RWPE2 (cell line): Measurements from ENCODE around the gene MCM6.

ENCODE experiments used
- ATAC-seq: fragments of 200-7000 bp; cut with Tn5 transposase; 3 replicates; pipeline ENCODE4 v1.9.1; 2021; ENCODE audit warnings: low read depth
- DNase-seq: peaks from one replicate; pipeline ENCODE4 v3.0.0-alpha.2; 2020; ENCODE audit warnings: low spot score
- H3K27ac ChIP-seq: fragments of 450-650 bp; 2 replicates; pipeline ENCODE4 v1.5.1; 2017; ENCODE audit warnings: mild to moderate bottlenecking; ENCODE audit not compliant: poor library complexity, severe bottlenecking
- H3K27me3 ChIP-seq: fragments of 250-450 bp; sonication (Bioruptor Pico); 2 replicates; pipeline ENCODE4 v1.5.1; 2021; ENCODE audit warnings: mild to moderate bottlenecking, moderate library complexity; ENCODE audit not compliant: insufficient read depth, poor library complexity, severe bottlenecking
- H3K36me3 ChIP-seq: fragments of 250-450 bp; sonication (Bioruptor Pico); 2 replicates; pipeline ENCODE4 v1.5.1; 2020; ENCODE audit warnings: low read depth, mild to moderate bottlenecking, moderate library complexity
- H3K4me1 ChIP-seq: fragments of 250-450 bp; sonication (Bioruptor Pico); 2 replicates; pipeline ENCODE4 v1.5.1; 2021; ENCODE audit warnings: mild to moderate bottlenecking, moderate library complexity; ENCODE audit not compliant: insufficient read depth, poor library complexity, severe bottlenecking
- H3K4me3 ChIP-seq: fragments of 250-450 bp; sonication (Bioruptor Pico); 2 replicates; pipeline ENCODE4 v1.5.1; 2021; ENCODE audit warnings: mild to moderate bottlenecking, moderate library complexity; ENCODE audit not compliant: severe bottlenecking
- H3K9me3 ChIP-seq: fragments of 250-450 bp; sonication (Bioruptor Pico); 2 replicates; pipeline ENCODE4 v1.5.1; 2021; ENCODE audit warnings: mild to moderate bottlenecking, moderate library complexity; ENCODE audit not compliant: severe bottlenecking
- CTCF ChIP-seq: fragments of 450-650 bp; IDR thresholded peaks from one replicate; pipeline ENCODE4 v1.5.1; 2017; ENCODE audit warnings: mild to moderate bottlenecking, moderate library complexity; ENCODE audit not compliant: poor library complexity, severe bottlenecking

MCM6 gene

GRCh38 chr2:135803278-135803677 is 73.0 kb downstream of the MCM6 start:
- no peak overlapping the region for H3K27ac ChIP-seq
- no peaks in the 10 kb centered on the region for H3K9me3 ChIP-seq
- no peaks in the 10 kb centered on the region for H3K36me3 ChIP-seq
- no peak for ATAC-seq
- H3K4me3 ChIP-seq, result no peak overlapping the region
- TF ChIP-seq CTCF, result no peak
- no peaks in the 10 kb centered on the region for H3K4me1 ChIP-seq
- H3K27me3 ChIP-seq, result no peaks in the 10 kb centered on the region
- no peak for DNase-seq

- no peaks in the 10 kb centered on the region for H3K27me3 ChIP-seq
- H3K9me3 ChIP-seq, result no peaks in the 10 kb centered on the region
- H3K27ac ChIP-seq, result no peak overlapping the region
- no peak for DNase-seq
- H3K4me1 ChIP-seq, result no peaks in the 10 kb centered on the region
- ATAC-seq, result no peak
- TF ChIP-seq CTCF, result no peak
- no peaks in the 10 kb centered on the region for H3K36me3 ChIP-seq
- H3K4me3 ChIP-seq, result no peak overlapping the region
Observed at GRCh38 chr2:135802350-135802749, 73.9 kb downstream of the MCM6 start.

GRCh38 chr2:135800513-135801460 is 75.5 kb downstream of the MCM6 start:
- Histone ChIP-seq H3K4me3 (no peak overlapping the region), H3K27me3 (no peaks in the 10 kb centered on the region), H3K36me3 (no peaks in the 10 kb centered on the region), H3K4me1 (no peaks in the 10 kb centered on the region), H3K9me3 (no peaks in the 10 kb centered on the region), H3K27ac (no peak overlapping the region)
- ATAC-seq (no peak), DNase-seq (no peak)
- no peak for TF ChIP-seq CTCF

- no peak for ATAC-seq
- Histone ChIP-seq H3K9me3 (no peaks in the 10 kb centered on the region), H3K4me1 (no peaks in the 10 kb centered on the region), H3K27ac (no peak overlapping the region), H3K36me3 (no peaks in the 10 kb centered on the region), H3K4me3 (no peak overlapping the region), H3K27me3 (no peaks in the 10 kb centered on the region)
- no peak for DNase-seq
- TF ChIP-seq CTCF, result no peak
Observed at GRCh38 chr2:135799738-135800137, 76.5 kb downstream of the MCM6 start.

GRCh38 chr2:135798762-135799161 is 77.5 kb downstream of the MCM6 start:
- no peaks in the 10 kb centered on the region for H3K36me3 ChIP-seq
- DNase-seq (no peak), ATAC-seq (no peak)
- no peak overlapping the region for H3K4me3 ChIP-seq
- no peaks in the 10 kb centered on the region for H3K9me3 ChIP-seq
- H3K27me3 ChIP-seq, result no peaks in the 10 kb centered on the region
- H3K27ac ChIP-seq, result no peak overlapping the region
- no peaks in the 10 kb centered on the region for H3K4me1 ChIP-seq
- TF ChIP-seq CTCF, result no peak
